ENCODE data around the gene DRAXIN. TPM values are rescaled to one million over a fixed set of nuclear protein-coding genes. Genes with fewer than 3 reads are reported as not detected.

Gene DRAXIN
- total RNA-seq, 1 experiment from 2014 or later, result 20.5 TPM

GRCh38 chr1:11730429-11730891, 39.0 kb downstream of the DRAXIN start:
- H3K4me2 ChIP-seq (ENCODE audit: insufficient read depth, insufficient read length, low read length), result no peak overlapping the region
- Mint-ChIP-seq H3K4me3 (no peak overlapping the region), H3K27me3 (ENCODE audit: low read depth) (no peaks in the 10 kb centered on the region; the same call in none of the 2 replicates), H3K27ac (0 out of 7 replicates have a peak overlapping the region, but pooled peaks of 1 of the 3 experiments have one; percentile 32), H3K9me3 (no peaks in the 10 kb centered on the region; a peak in 1 of 5 replicates), H3K36me3 (ENCODE audit: insufficient read depth in 1 of 3, low read depth in 3 of 3) (no peaks in the 10 kb centered on the region), H3K4me1 (peaks cover 41 to 46% of the 10 kb centered on the region in 2 experiments)
- H2BK20ac ChIP-seq (ENCODE audit: low read depth, low read length, poor library complexity, severe bottlenecking), result no peak overlapping the region
- H4K91ac ChIP-seq (ENCODE audit: insufficient read length, low read depth, low read length), result no peak overlapping the region
- H3T11ph ChIP-seq (ENCODE audit: low read length), result no peak overlapping the region
- H3K23ac ChIP-seq (ENCODE audit: insufficient read length, low read depth, low read length), result no peak overlapping the region
- H3K27me3 ChIP-seq (ENCODE audit: insufficient read depth, low read length), result no peaks in the 10 kb centered on the region
- H3K9me3 ChIP-seq (ENCODE audit: control insufficient read depth, low read depth, low read length), result no peaks in the 10 kb centered on the region
- no peaks in the 10 kb centered on the region for H3K79me1 ChIP-seq (ENCODE audit: insufficient read depth, low read depth, low read length, poor library complexity, severe bottlenecking)
- H3K27ac ChIP-seq (ENCODE audit: insufficient read length, low read depth, low read length), result no peak overlapping the region
- H2BK120ac ChIP-seq (ENCODE audit: low read depth, low read length, poor library complexity, severe bottlenecking), result no peak overlapping the region
- H3K56ac ChIP-seq (ENCODE audit: insufficient read length, low read depth, low read length), result no peak overlapping the region
- DNase-seq, result no peak
- H3K23me2 ChIP-seq (ENCODE audit: insufficient read length, low read depth, low read length, poor library complexity, severe bottlenecking), result no peaks in the 10 kb centered on the region
- H4K8ac ChIP-seq (replicated peaks; ENCODE audit: insufficient read length, low read depth, low read length), result no peak overlapping the region
- H2AFZ ChIP-seq (ENCODE audit: low read length), result no peak overlapping the region
- peaks cover 8% of the 10 kb centered on the region for H3K4me1 ChIP-seq (ENCODE audit: insufficient read depth, low read length)
- no peak overlapping the region for H3K4ac ChIP-seq (ENCODE audit: low read depth, low read length)
- H2AK5ac ChIP-seq (ENCODE audit: insufficient read length, low read length), result no peak overlapping the region
- no peak overlapping the region for H4K5ac ChIP-seq (ENCODE audit: insufficient read length, low read depth, low read length)
- WGBS (ENCODE audit: extremely low coverage, insufficient read length, low lambda C conversion rate), result no CpG with 5 or more reads among the region's 5 CpGs
- H3K18ac ChIP-seq (ENCODE audit: insufficient read length, low read depth, low read length), result no peak overlapping the region
- no peak for TF ChIP-seq CTCF (conservative IDR thresholded peaks at IDR 0.05)
- H3K9ac ChIP-seq (ENCODE audit: extremely low read depth, insufficient read length, low read length), result no peak overlapping the region
- no peaks in the 10 kb centered on the region for H4K20me1 ChIP-seq (ENCODE audit: control insufficient read depth, insufficient read depth, insufficient read length)
- no peak overlapping the region for H2BK12ac ChIP-seq (ENCODE audit: insufficient read length, low read depth, low read length)
- H2BK15ac ChIP-seq (ENCODE audit: low read depth, low read length), result no peak overlapping the region
- no peak overlapping the region for H2BK5ac ChIP-seq (ENCODE audit: insufficient read length, low read length)
- H3K14ac ChIP-seq (ENCODE audit: insufficient read depth, low read length), result no peak overlapping the region
- H3K79me2 ChIP-seq (ENCODE audit: insufficient read depth, low read length), result no peaks in the 10 kb centered on the region

Measured in H9 (cell line).